Testis (tissue), 2 donors: ENCODE measurements around the gene UBA1.

Experiments used
- POLR2A ChIP-seq: fragments of 450-650 bp; IDR thresholded peaks from one replicate; pipeline ENCODE4 v1.6.1; 2017; ENCODE audit warnings: antibody characterized with exemption, mild to moderate bottlenecking, moderate library complexity
- TF ChIP-seq, protein P1 (sequence below), 3 experiments: fragments of 450-650 bp in 2 of 3; fragments of 200-600 bp in 1 of 3; sonication (generic) in 1 of 3; IDR thresholded peaks; one replicate each; pipeline ENCODE4 v1.5.1; 2016 to 2019; ENCODE audit warnings: antibody characterized with exemption in 3 of 3, mild to moderate bottlenecking in 2 of 3, moderate library complexity in 1 of 3

DNA sequence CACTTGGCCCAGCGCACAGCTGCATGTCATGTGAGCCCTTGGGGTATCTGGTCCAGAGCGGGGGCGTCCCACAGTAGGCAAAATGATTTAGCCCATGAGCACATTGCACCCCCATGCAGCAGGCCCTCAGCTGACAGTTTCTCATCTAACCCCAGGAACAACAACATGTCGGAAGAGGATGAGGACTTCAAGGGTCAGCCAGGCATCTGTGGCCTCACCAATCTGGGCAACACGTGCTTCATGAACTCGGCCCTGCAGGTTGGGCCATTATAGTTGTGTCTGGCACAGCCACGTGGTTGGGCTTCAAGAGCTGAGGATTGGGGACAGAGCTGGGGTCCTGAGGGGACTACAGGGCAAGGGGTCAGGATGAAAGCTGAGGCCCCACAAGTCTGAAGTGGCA is 47.0 kb downstream of the UBA1 start:
- TF ChIP-seq, protein P1, sequence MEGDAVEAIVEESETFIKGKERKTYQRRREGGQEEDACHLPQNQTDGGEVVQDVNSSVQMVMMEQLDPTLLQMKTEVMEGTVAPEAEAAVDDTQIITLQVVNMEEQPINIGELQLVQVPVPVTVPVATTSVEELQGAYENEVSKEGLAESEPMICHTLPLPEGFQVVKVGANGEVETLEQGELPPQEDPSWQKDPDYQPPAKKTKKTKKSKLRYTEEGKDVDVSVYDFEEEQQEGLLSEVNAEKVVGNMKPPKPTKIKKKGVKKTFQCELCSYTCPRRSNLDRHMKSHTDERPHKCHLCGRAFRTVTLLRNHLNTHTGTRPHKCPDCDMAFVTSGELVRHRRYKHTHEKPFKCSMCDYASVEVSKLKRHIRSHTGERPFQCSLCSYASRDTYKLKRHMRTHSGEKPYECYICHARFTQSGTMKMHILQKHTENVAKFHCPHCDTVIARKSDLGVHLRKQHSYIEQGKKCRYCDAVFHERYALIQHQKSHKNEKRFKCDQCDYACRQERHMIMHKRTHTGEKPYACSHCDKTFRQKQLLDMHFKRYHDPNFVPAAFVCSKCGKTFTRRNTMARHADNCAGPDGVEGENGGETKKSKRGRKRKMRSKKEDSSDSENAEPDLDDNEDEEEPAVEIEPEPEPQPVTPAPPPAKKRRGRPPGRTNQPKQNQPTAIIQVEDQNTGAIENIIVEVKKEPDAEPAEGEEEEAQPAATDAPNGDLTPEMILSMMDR (IDR thresholded peaks at IDR 0.05): no peak
- TF ChIP-seq POLR2A: no peak
